GM19324 (cell line): ENCODE data around the gene SLC66A3.
A peak's percentile ranks its signal among the peaks of the same experiment; 100 is the strongest.

Experiments used
- ATAC-seq: cut with Tn5 transposase; IDR thresholded peaks from one replicate; pipeline ENCODE4 v1.9.1; 2021; ENCODE audit warnings: mild to moderate bottlenecking, moderate library complexity; ENCODE audit not compliant: unreplicated experiment, low FRiP score

Gene SLC66A3

DNA sequence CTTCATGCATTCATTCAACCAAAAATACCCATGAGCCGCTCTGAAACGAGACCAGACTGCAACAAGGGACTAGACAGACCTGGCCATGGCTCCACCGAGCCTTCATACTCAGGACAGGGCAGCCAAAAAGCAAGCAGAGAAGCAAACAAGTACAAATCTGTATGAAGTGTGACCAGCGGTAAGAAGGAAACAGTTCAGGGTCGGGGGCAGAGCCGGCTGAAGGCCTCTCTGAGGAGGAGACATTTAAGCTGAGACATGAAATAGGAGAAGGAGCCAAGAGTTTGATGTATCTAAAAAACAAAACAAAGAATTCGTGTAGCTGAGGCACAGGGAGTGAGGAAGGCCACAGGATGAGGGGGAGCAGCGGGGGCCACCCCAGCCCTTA, 21.3 kb upstream of the SLC66A3 start:
- no peak for ATAC-seq

GRCh38 chr2:11134349-11134748, 20.9 kb upstream of the SLC66A3 start:
- no peak for ATAC-seq

DNA sequence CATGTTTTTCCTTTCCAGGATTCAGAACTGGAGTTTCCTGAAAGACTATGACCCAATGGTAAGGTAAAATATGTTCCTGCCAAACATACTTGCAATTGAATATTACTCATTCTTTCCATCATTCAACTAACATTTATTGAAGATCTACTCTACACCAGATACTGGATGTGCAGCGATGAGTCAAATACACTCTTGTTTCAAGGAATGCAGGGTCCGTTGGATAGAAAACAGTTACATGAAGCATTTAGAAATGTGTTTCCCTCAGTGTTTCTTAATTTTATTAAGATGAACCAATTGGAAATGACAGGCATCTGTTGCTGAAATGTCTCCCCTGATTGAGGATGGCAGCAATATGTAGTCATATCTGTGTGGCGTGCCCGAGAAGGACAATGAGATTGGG, 14.8 kb upstream of the SLC66A3 start:
- ATAC-seq = no peak

DNA sequence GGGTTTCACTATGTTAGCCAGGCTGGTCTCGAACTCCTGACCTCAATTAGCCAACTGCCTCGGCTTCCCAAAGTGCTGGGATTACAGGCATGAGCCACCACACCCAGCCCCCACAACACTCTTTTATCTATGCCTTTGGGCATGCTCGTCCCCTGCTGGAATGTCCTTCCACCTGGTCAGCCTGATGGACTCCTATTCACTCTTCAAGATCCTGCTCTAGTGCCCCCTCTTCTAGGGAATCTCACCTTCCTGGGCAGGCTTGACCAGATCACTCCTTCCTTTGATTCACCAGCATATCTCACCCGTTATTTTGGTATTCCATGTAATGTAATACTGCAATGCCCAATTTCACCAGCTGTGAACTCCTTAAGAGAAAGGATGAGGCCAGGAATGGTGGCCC, 13.9 kb upstream of the SLC66A3 start:
- ATAC-seq = no peak

DNA sequence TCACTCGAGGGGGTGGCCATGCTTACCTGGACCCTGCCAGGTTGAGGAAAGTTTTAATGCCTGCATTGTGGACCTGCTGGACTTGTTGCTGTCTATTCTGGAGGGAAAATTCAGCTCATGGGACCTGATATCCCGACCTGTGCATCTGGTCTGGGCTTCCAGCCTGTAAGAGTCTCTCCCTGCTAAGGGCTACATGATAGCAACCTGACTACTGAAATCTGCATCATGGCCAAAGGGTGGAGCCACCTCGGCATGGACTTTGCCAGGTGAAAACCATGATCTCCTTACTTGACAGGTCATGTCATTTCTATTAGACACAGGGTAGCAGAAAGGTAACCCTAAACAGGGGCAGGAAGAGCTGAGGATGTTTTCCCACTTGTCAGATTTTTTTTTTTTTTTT, 12.9 kb upstream of the SLC66A3 start:
- no peak for ATAC-seq

- no peak for ATAC-seq
Observed at GRCh38 chr2:11142987-11143386, 12.3 kb upstream of the SLC66A3 start.

DNA sequence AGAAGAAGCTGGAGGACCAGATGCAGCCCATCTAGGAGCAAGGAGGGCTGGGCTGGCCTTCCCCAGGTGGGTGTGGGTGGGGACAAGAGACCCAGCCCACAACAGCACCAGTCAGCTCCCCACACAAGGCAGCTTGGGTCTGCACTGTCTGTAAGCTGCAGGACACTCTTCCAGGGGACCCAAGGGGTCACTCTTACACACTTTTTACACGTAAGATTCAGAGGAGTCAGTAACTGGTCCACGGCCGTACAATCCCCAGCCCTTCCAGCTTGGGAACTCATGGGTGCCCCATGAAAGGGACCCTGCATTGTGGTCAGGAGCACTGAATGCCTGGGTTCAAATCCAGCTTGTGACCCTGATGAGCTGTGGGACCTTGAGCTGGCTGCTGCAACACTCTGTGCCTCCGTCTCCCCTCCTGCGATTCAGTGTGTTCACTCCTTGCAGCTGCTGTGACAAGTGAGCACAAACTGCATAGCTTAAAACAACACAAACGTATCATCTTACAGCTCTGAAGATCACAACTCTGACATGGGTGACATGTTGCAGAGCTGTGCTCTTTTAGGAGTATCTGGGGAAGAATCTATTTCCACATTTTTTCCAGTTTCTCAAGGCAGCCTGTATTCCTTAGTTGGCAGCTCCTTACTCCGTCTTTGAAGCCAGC, 11.1 kb upstream of the SLC66A3 start:
- ATAC-seq = no peak

GRCh38 chr2:11144738-11145079, 10.6 kb upstream of the SLC66A3 start:
- ATAC-seq = no peak

DNA sequence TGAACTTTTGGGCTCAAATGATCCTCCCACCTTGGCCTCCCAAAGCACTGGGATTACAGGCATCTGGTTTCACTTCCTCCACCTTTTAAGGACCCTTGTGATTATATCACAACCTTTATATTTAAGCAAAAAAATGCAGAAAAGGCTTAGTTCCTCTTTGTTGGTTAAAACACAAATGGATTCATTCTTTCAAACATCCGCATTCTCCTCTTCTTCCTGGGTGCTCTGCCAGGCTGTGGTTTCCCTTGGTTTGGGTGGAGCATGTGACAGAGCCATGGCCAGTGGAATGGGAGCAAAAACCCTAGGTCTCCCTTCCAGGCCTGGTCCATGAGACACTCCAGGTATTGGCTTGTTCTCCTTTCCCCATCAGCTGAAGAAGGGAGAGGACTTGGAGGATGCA, 9.9 kb upstream of the SLC66A3 start:
- ATAC-seq = no peak

DNA sequence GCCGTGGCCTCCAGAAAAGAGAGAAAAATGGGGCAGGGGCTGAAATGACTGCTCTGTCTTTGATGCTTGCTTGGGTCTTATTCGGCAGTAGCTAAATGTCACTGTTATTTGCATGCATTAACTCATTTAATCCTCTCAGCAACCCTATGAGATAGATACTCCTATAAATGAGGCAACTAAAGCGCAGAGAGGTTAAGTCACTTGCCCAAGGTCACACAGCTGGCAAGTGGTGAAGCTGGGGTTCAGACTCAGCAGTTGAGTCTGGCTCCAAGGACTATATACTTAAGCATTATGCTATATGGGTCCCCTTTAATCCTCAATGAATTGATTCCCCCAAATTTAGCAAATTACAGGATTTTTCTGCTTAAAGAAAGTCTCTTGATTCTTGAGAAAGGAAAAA, 9.2 kb upstream of the SLC66A3 start:
- no peak for ATAC-seq

DNA sequence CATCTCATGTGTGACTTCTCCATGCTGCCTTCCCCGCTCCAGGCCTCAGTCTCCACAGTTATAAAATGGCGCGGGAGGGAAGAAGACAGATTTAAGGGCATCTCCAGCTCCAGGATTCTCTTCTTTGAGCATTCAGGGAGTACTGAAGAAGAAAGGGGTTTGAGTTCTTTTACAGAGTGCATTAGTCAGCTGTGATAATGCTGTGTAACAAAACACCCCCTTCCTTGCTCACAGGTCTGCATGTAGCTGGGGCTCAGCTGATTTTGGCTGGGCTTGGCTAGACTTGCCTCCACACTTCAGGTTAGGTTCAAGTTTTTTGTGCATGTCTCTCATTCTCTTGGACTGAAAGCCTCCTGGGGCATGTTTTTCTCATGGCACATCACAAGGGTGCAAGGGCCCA, 8.0 kb upstream of the SLC66A3 start:
- no peak for ATAC-seq

- ATAC-seq = no peak
Observed at GRCh38 chr2:11152591-11152990, 2.7 kb upstream of the SLC66A3 start.

DNA sequence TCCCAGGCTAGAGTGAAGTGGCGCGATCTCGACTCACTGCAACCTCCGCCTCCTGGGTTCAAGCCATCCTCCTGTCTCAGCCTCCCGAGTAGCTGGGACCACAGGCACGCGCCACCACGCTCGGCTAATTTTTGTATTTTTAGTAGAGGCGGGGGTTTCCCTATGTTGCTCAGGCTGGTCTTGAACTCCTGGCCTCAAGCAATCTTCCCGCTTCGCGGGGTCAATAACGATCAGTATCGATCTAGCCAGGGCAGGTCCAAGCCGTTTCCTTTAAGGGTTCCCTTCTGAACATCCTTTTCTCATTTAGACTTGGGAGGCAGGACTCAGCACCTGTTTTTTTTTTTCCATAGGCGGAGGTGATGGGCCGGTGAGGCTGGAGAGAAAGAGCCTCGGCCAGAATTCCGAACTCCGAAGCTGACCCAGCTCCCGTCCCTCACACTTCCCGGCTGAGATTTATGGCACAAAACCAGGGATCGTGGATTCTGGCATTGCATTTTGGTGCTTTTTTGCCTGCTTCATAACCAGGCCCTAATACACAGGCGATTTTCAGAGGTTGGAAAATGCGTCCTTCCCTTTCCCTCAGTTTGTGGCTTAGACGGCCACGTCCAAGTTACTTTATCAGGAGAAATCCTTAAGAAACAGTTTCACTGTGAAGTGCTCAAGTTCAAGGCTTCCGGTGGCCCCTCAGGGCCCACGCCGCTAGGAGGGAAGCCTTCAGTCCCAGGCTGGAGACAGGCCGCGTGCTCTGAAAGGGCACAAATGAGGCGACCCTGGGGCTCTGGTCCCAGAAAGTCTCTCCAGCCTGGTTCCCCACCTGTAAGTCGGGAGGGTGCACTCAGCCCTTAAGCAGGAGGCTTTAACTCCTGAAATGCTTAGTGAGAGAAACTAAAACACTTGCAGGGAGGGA, 998 bp upstream of the SLC66A3 start:
- peak; percentile 16 for ATAC-seq

DNA sequence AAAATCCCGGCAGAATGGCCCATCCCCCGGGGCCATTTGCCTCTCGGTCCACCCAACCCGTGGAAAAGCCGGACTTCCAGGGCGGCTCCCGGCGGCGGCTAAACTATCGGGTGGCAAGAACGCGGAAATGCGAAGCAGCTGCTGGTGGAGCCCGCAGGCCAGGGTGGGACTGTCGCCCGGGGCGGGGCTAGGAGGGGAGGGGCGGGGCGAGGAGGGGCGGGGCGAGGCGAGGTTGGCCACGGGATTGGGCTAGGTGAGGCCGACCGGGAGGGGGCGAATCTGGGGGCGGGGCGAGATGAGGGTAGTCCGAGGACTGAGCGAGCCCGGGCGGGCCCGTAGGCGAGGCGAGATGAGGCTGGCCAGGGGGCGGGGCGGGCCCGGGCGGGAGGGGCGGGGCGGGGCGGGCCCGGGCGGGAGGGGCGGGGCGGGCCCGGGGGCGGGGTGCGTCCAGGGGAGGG, 315 bp upstream of the SLC66A3 start:
- peak; percentile 70 for ATAC-seq

DNA sequence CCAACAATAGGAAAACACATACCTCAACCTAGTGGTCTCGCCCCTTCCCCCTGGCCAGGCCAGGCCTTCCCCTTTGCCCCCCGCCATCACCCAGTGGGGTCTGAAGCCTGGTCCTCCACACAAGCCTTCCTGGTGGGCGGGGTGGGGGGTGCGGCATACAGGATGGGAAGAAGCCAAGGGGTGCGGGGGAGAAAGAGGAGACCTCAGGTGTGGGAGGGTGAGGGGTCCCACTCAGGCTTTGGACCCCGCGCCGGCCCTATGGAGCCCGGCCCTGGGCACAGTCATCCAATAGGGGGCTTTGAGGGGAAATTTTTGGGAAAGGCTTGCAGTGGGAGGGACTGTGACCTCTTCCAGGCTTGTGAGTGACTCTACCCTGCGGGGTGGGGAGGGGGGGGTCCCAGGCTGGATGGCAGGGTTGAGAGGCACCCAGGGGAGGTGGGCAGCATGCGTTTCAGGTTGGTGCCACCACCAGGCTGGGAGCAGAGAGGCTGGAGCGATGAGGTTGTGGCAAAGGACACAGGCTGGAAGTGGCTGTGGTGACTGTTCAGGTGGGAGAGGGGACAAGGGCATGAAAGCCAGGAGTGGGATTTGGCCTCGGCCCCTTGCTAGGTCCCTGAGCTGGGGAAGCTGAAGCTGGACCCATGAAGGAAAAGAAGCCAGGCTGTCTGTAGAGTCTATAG, 1.3 kb downstream of the SLC66A3 start:
- ATAC-seq = no peak

DNA sequence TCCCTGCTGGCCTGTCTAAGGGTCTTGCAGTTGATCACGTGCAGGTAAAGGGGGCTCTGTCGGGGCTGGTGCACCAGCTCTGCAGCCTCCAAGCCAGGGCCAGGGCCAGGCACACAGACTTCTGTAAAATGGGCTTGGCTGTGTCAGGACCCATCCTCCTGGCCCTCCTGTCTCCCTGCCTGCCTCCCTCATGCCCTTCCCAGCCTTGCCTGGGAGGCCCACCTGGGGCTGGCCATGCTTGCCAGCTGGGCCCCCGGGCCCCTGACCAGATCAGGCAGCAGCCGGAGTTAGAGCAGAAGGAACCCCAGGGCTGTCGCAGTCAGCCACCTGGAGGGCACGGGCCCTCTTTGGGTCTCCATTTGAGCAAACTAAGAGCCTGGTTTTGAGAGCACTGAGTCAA, 2.0 kb downstream of the SLC66A3 start:
- ATAC-seq = no peak

- ATAC-seq = no peak
Observed at GRCh38 chr2:11157731-11158130, 2.5 kb downstream of the SLC66A3 start.

DNA sequence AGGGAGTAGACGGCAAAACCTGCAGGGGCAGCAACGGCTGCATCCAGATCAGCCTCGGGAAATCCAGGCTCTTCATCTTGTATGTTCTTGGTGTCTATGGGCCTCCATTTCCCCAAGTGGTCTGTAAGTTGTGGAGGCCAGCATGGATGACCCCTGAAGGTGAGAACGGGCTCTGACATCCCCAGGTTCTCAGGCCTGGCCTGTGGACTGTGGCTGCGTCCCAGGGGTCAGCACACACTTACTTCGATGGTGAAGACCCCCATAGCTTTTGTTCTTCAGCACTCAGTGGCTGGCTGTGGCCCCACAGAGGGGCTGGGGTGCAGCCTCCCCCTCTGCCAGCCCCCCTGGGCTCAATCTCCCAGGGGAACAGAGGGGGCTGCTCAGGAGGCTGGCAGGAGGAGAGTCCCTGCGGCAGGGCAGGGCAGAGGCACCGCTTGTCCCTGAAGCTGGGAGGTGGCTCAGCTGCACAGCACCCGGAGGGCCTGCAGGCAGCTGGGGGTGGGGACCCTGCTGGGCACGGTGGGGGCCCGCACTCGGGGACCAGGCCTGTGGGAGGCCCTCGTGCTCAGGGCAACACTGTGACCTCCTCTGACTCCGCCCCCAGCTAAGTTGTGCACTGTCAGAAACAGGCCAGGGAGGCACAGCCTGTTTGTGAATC, 3.8 kb downstream of the SLC66A3 start:
- ATAC-seq = no peak

GRCh38 chr2:11159574-11160170, 4.4 kb downstream of the SLC66A3 start:
- ATAC-seq = no peak

GRCh38 chr2:11160256-11160655, 5.0 kb downstream of the SLC66A3 start:
- no peak for ATAC-seq
